ENCODE measurements around the gene IFNA8. TPM values are rescaled to one million over a fixed set of nuclear protein-coding genes. Genes with fewer than 3 reads are reported as not detected.
"Not testable (repeated sequence)": the region's sequence is repeated elsewhere in the genome, so short reads cannot be mapped to it uniquely, and the experiment has no call there.

IFNA8 gene
- total RNA-seq, 1 donor from 2014 or later = not detected

DNA sequence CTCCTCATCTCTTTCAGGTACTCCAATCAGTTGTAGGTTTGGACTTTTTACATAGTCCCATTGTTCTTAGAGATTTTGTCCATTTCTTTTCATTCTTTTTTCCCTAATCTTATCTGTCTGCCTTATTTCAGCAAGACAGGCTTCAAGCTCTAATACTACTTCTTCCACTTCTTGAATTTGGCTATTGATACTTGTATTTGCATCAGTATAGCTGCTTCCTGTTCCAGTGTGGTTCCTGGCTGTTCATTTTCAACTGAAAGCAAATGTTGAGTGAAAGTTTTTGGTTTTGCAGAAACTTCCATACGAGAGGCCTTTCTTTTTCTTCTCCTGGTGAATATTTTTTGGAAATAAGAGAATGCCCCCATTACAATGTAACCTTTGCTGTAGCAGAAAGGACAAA is 19.3 kb downstream of the IFNA8 start:
- intact Hi-C loops (cut with DNase I) = no loop called here
- Histone ChIP-seq H3K4me1 (no peaks in the 10 kb centered on the region), H3K9me3 (no peaks in the 10 kb centered on the region), H3K27ac (no peak overlapping the region), H3K36me3 (no peaks in the 10 kb centered on the region), H3K27me3 (no peaks in the 10 kb centered on the region), H3K4me3 (no peak overlapping the region)
- TF ChIP-seq POLR2A (IDR thresholded peaks at IDR 0.05) (no peak), POLR2AphosphoS5 (IDR thresholded peaks at IDR 0.05; ENCODE audit: insufficient read depth in 1 of 2, low read depth in 1 of 2) (no peak)
- TF ChIP-seq, protein P1, sequence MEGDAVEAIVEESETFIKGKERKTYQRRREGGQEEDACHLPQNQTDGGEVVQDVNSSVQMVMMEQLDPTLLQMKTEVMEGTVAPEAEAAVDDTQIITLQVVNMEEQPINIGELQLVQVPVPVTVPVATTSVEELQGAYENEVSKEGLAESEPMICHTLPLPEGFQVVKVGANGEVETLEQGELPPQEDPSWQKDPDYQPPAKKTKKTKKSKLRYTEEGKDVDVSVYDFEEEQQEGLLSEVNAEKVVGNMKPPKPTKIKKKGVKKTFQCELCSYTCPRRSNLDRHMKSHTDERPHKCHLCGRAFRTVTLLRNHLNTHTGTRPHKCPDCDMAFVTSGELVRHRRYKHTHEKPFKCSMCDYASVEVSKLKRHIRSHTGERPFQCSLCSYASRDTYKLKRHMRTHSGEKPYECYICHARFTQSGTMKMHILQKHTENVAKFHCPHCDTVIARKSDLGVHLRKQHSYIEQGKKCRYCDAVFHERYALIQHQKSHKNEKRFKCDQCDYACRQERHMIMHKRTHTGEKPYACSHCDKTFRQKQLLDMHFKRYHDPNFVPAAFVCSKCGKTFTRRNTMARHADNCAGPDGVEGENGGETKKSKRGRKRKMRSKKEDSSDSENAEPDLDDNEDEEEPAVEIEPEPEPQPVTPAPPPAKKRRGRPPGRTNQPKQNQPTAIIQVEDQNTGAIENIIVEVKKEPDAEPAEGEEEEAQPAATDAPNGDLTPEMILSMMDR (IDR thresholded peaks at IDR 0.05) = no peak
- no peak for DNase-seq (ENCODE audit: extremely low spot score in 2 of 2)

DNA sequence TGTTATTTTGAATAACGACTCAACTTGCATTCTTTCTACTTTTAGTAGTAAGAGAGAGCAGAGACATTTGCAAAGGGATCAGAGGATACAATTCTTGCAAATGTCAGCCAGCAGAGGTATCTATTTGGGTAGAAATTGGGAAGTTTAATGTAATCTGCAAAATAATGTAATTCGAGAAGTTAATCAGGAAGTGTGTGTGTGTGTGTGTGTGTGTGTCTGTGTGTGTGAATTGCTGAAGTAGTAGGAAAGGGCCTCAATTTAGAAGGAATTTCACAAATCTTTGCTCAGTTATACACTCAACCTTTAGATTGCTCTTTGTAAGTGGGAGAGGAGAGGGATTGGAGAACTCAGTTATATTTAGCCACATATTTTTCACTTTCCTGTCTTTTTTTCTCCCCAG is 20.3 kb downstream of the IFNA8 start:
- TF ChIP-seq, protein P1 (IDR thresholded peaks at IDR 0.05) = no peak
- TF ChIP-seq POLR2AphosphoS5 (IDR thresholded peaks at IDR 0.05; ENCODE audit: insufficient read depth in 1 of 2, low read depth in 1 of 2) (no peak), POLR2A (IDR thresholded peaks at IDR 0.05) (no peak)
- H3K36me3 ChIP-seq = no peaks in the 10 kb centered on the region
- H3K9me3 ChIP-seq = no peaks in the 10 kb centered on the region
- H3K27ac ChIP-seq = no peak overlapping the region
- DNase-seq (ENCODE audit: extremely low spot score in 2 of 2) = no peak
- intact Hi-C loops (cut with DNase I) = no loop called here
- no peaks in the 10 kb centered on the region for H3K27me3 ChIP-seq
- H3K4me1 ChIP-seq = no peaks in the 10 kb centered on the region
- H3K4me3 ChIP-seq = no peak overlapping the region

DNA sequence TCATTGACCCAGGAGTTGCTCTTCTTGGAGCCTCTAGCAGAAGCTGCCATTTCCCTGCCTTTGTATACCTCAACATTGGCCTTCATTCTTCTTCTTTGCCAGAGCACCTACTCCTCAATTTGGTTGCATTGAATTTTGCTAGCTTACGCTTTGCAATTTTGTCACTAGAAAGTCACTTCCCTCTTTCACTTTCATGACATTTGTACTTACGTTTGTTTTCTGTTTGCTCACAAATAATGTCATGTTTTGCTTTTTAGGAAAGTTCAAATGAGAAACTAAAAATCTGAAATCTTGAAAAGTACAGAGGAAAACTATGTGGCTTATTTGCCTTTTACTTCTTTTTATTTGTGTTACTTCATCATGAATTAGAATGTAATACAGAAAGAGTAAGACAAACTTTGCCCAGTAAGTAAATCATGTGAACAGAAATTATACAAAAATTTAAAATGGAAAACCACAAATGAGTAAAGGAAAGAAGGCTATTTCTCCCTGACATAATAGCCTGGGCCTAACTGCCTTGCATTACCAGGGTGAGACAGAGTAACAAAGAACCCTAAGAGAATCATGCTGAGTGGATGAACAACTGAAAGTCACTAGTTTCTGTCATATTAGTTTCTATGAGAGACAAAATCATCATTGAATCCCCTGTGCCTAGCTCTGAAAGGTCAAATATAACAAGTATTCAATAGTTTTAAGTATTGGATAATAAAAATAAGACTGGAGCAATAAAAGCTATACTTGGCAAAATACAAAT is 23.9 kb downstream of the IFNA8 start:
- H3K27me3 ChIP-seq = no peaks in the 10 kb centered on the region
- no peaks in the 10 kb centered on the region for H3K9me3 ChIP-seq
- DNase-seq (ENCODE audit: extremely low spot score in 2 of 2) = no peak
- TF ChIP-seq, protein P1 (IDR thresholded peaks at IDR 0.05) = no peak
- TF ChIP-seq POLR2AphosphoS5 (IDR thresholded peaks at IDR 0.05; ENCODE audit: insufficient read depth in 1 of 2, low read depth in 1 of 2) (no peak), POLR2A (IDR thresholded peaks at IDR 0.05) (no peak)
- intact Hi-C loops (cut with DNase I) = no loop called here
- no peaks in the 10 kb centered on the region for H3K36me3 ChIP-seq
- no peak overlapping the region for H3K27ac ChIP-seq
- no peak overlapping the region for H3K4me3 ChIP-seq
- H3K4me1 ChIP-seq = no peaks in the 10 kb centered on the region

DNA sequence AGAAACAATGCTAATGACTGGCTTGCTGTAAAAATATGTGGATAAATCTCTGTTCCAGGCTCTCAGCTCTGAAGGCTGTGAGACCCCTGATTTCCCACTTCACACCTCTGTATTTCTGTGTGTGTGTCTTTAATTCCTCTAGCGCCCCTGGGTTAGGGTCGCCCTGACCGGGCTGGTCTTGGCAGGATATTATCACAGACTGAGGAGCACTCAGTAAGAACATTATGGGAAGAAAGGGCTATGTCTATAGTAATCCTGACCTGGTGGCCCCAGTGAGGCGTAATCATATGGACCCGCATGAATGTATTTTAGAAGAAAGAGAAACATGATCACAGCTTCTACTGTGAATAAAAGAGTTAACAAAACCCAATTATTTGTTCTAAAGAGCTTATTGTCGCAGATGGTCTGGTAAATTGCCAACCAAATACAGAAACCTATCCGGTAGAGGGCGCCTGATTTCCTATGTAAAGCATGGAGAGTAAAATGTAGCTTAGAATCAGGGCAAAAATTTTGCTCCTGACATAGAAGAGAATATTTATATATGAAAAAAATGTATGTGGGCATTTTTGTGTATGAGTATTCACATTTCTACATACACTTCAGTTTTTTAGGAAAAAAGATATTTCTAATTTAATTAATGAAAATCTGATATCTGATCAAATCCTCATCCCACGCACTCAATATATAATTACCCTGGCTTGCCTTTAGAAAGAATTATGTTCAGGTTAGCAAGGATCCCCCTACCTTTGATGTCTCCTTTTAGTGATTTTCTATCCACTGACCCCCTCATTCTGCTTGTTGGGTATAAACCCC is 25.5 kb downstream of the IFNA8 start:
- no peaks in the 10 kb centered on the region for H3K9me3 ChIP-seq
- no peaks in the 10 kb centered on the region for H3K36me3 ChIP-seq
- intact Hi-C loops (cut with DNase I) = no loop called here
- TF ChIP-seq, protein P1 (IDR thresholded peaks at IDR 0.05) = no peak
- TF ChIP-seq POLR2AphosphoS5 (IDR thresholded peaks at IDR 0.05; ENCODE audit: insufficient read depth in 1 of 2, low read depth in 1 of 2) = no peak
- no peak for TF ChIP-seq POLR2A (IDR thresholded peaks at IDR 0.05)
- no peak for DNase-seq (ENCODE audit: extremely low spot score in 2 of 2)
- no peak overlapping the region for H3K4me3 ChIP-seq
- H3K27ac ChIP-seq = no peak overlapping the region
- H3K4me1 ChIP-seq = no peaks in the 10 kb centered on the region
- no peaks in the 10 kb centered on the region for H3K27me3 ChIP-seq

DNA sequence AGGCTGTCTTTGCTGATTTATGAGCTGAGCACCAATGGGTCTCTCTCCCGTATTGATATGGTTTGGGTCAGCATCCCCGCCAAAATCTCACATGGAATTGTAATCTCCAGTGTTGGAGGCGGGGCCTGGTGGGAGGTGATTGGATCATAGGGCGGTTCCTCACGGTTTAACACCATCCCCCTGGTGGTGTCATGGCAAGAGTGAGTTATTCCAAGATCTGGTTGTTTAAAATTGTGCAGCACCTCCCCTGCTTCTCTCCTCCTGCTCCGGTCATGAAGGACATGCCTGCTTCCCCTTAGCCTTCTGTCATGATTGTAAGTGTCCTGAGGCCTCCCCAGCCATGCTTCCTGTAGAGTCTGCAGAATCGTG is 26.1 kb downstream of the IFNA8 start:
- DNase-seq (ENCODE audit: extremely low spot score in 2 of 2); H3K27ac ChIP-seq; H3K4me1 ChIP-seq; intact Hi-C loops (cut with DNase I); H3K4me3 ChIP-seq; H3K36me3 ChIP-seq; H3K9me3 ChIP-seq; H3K27me3 ChIP-seq: not testable (repeated sequence)

Data from vagina (tissue), 2 donors.